IPS-18a (cell line): ENCODE data around the gene PIBF1.

Source experiments
- H3K27ac ChIP-seq: one replicate; pipeline ENCODE4 v1.5.1; 2013; ENCODE audit warnings: low read length
- H3K27me3 ChIP-seq: one replicate; pipeline ENCODE4 v1.6.1; 2013; ENCODE audit warnings: mild to moderate bottlenecking, low read length; ENCODE audit not compliant: control insufficient read depth, insufficient read depth
- H3K36me3 ChIP-seq: one replicate; pipeline ENCODE4 v1.6.1; 2013; ENCODE audit warnings: low read depth, low read length; ENCODE audit not compliant: control insufficient read depth
- H3K4me1 ChIP-seq: one replicate; pipeline ENCODE4 v1.6.1; 2013; ENCODE audit warnings: low read depth, low read length; ENCODE audit not compliant: control insufficient read depth
- H3K4me3 ChIP-seq: one replicate; pipeline ENCODE4 v1.5.1; 2013; ENCODE audit warnings: low read length
- H3K9ac ChIP-seq: one replicate; pipeline ENCODE4 v1.6.1; 2013; ENCODE audit warnings: mild to moderate bottlenecking, low read length, moderate library complexity
- H3K9me3 ChIP-seq: one replicate; pipeline ENCODE4 v1.6.1; 2013; ENCODE audit warnings: low read depth, low read length; ENCODE audit not compliant: control insufficient read depth

PIBF1 gene

GRCh38 chr13:73055813-73056564 is 274.1 kb downstream of the PIBF1 start:
- Histone ChIP-seq H3K4me3 (no peak overlapping the region), H3K9me3 (no peaks in the 10 kb centered on the region), H3K36me3 (no peaks in the 10 kb centered on the region), H3K27me3 (peaks cover 41% of the 10 kb centered on the region), H3K27ac (no peak overlapping the region), H3K9ac (no peak overlapping the region), H3K4me1 (peaks cover 24% of the 10 kb centered on the region)

GRCh38 chr13:73056565-73056962 is 274.6 kb downstream of the PIBF1 start:
- H3K4me3 ChIP-seq: no peak overlapping the region
- H3K27me3 ChIP-seq: peaks cover 47% of the 10 kb centered on the region
- H3K27ac ChIP-seq: no peak overlapping the region
- H3K36me3 ChIP-seq: no peaks in the 10 kb centered on the region
- peaks cover 25% of the 10 kb centered on the region for H3K4me1 ChIP-seq
- no peaks in the 10 kb centered on the region for H3K9me3 ChIP-seq
- H3K9ac ChIP-seq: no peak overlapping the region

- no peak overlapping the region for H3K9ac ChIP-seq
- no peak overlapping the region for H3K27ac ChIP-seq
- H3K27me3 ChIP-seq: peaks cover 56% of the 10 kb centered on the region
- no peaks in the 10 kb centered on the region for H3K9me3 ChIP-seq
- H3K4me3 ChIP-seq: no peak overlapping the region
- no peaks in the 10 kb centered on the region for H3K36me3 ChIP-seq
- H3K4me1 ChIP-seq: peaks cover 29% of the 10 kb centered on the region
Measured at GRCh38 chr13:73057284-73058063, 275.5 kb downstream of the PIBF1 start.

- peak overlapping the region; percentile 68 for H3K4me3 ChIP-seq
- no peaks in the 10 kb centered on the region for H3K36me3 ChIP-seq
- no peaks in the 10 kb centered on the region for H3K9me3 ChIP-seq
- H3K4me1 ChIP-seq: peaks cover 29% of the 10 kb centered on the region
- H3K27ac ChIP-seq: no peak overlapping the region
- peaks cover 61% of the 10 kb centered on the region for H3K27me3 ChIP-seq
- no peak overlapping the region for H3K9ac ChIP-seq
Measured at GRCh38 chr13:73058064-73058313, 276.1 kb downstream of the PIBF1 start.

- peak overlapping the region; percentile 68 for H3K4me3 ChIP-seq
- peak overlapping the region; percentile 25 for H3K9ac ChIP-seq
- peaks cover 33% of the 10 kb centered on the region for H3K4me1 ChIP-seq
- H3K36me3 ChIP-seq: no peaks in the 10 kb centered on the region
- H3K9me3 ChIP-seq: no peaks in the 10 kb centered on the region
- no peak overlapping the region for H3K27ac ChIP-seq
- H3K27me3 ChIP-seq: peaks cover 65% of the 10 kb centered on the region
Measured at GRCh38 chr13:73058432-73058735, 276.5 kb downstream of the PIBF1 start.

GRCh38 chr13:73058736-73059459 is 277.0 kb downstream of the PIBF1 start, which contains the start of gene KLF5:
Gene KLF5, plus strand, starts transcription at chr13:73059005. Its CDS starts 323 bp downstream, at chr13:73059328.
- Histone ChIP-seq H3K27me3 (peaks cover 69% of the 10 kb centered on the region), H3K27ac (no peak within 1 kb of the TSS), H3K36me3 (no peaks in the 10 kb centered on the region)

GRCh38 chr13:73059460-73060250 is 277.7 kb downstream of the PIBF1 start:
- no peak overlapping the region for H3K27ac ChIP-seq
- H3K9ac ChIP-seq: no peak overlapping the region
- no peaks in the 10 kb centered on the region for H3K36me3 ChIP-seq
- peaks cover 77% of the 10 kb centered on the region for H3K27me3 ChIP-seq
- peak overlapping the region; percentile 68 for H3K4me3 ChIP-seq
- H3K4me1 ChIP-seq: peaks cover 40% of the 10 kb centered on the region
- H3K9me3 ChIP-seq: no peaks in the 10 kb centered on the region

More at GRCh38 chr13:73058736-73059459, 277.0 kb downstream of the PIBF1 start, which contains the start of gene KLF5:
- peak within 1 kb of the TSS; percentile 68 for H3K4me3 ChIP-seq
- H3K9ac ChIP-seq: peak within 1 kb of the TSS; percentile 25
- peaks cover 38% of the 10 kb centered on the region for H3K4me1 ChIP-seq
- no peaks in the 10 kb centered on the region for H3K9me3 ChIP-seq

- no peaks in the 10 kb centered on the region for H3K36me3 ChIP-seq
- no peak overlapping the region for H3K9ac ChIP-seq
- H3K9me3 ChIP-seq: no peaks in the 10 kb centered on the region
- peak overlapping the region; percentile 68 for H3K4me3 ChIP-seq
- peaks cover 85% of the 10 kb centered on the region for H3K27me3 ChIP-seq
- H3K27ac ChIP-seq: no peak overlapping the region
- H3K4me1 ChIP-seq: peaks cover 40% of the 10 kb centered on the region
Measured at GRCh38 chr13:73060251-73061160, 278.6 kb downstream of the PIBF1 start.

GRCh38 chr13:73061473-73061872 is 279.5 kb downstream of the PIBF1 start:
- H3K4me3 ChIP-seq: no peak overlapping the region
- H3K9ac ChIP-seq: no peak overlapping the region
- H3K36me3 ChIP-seq: no peaks in the 10 kb centered on the region

GRCh38 chr13:73061876-73062275 is 279.9 kb downstream of the PIBF1 start:
- Histone ChIP-seq H3K4me1 (peaks cover 42% of the 10 kb centered on the region), H3K27me3 (peaks cover 87% of the 10 kb centered on the region), H3K27ac (no peak overlapping the region), H3K4me3 (no peak overlapping the region), H3K9me3 (no peaks in the 10 kb centered on the region), H3K9ac (no peak overlapping the region), H3K36me3 (no peaks in the 10 kb centered on the region)

More at GRCh38 chr13:73061473-73061872, 279.5 kb downstream of the PIBF1 start:
- peaks cover 42% of the 10 kb centered on the region for H3K4me1 ChIP-seq
- H3K27ac ChIP-seq: no peak overlapping the region
- H3K27me3 ChIP-seq: peaks cover 89% of the 10 kb centered on the region
- no peaks in the 10 kb centered on the region for H3K9me3 ChIP-seq
